SK-N-SH treated with all-trans-retinoic acid at 6 μM for 48 hours (cell line): ENCODE results near the gene CHCHD4.

Source experiments
- ATAC-seq: fragments of 200-7000 bp; cut with Tn5 transposase; 3 replicates; pipeline ENCODE4 v1.9.1; 2020; ENCODE audit warnings: mild to moderate bottlenecking, moderate library complexity
- ARNTL ChIP-seq: fragments of 450-650 bp; formaldehyde crosslinking; IDR thresholded peaks from 2 replicates; pipeline ENCODE4 v1.5.0; 2020; ENCODE audit warnings: low read depth, mild to moderate bottlenecking, moderate library complexity, borderline replicate concordance
- CSDC2 ChIP-seq: fragments of 250-450 bp; sonication (Bioruptor Pico); IDR thresholded peaks from 2 replicates; pipeline ENCODE4 v1.5.0; 2020; ENCODE audit warnings: mild to moderate bottlenecking, moderate library complexity
- GLIS3 ChIP-seq: fragments of 250-450 bp; sonication (Bioruptor Pico); IDR thresholded peaks from 2 replicates; pipeline ENCODE4 v1.5.0; 2020; ENCODE audit warnings: mild to moderate bottlenecking, moderate library complexity
- ISL1 ChIP-seq: fragments of 250-450 bp; sonication (Bioruptor Pico); IDR thresholded peaks from 2 replicates; pipeline ENCODE4 v2.1.2; 2022; ENCODE audit warnings: mild to moderate bottlenecking, moderate library complexity
- OSR1 ChIP-seq: fragments of 250-450 bp; sonication (Bioruptor Pico); IDR thresholded peaks from 2 replicates; pipeline ENCODE4 v1.8.0; 2022; ENCODE audit warnings: moderate library complexity, mild to moderate bottlenecking, inconsistent platforms
- PATZ1 ChIP-seq: fragments of 250-450 bp; sonication (Bioruptor Pico); IDR thresholded peaks from 2 replicates; pipeline ENCODE4 v1.8.0; 2020; ENCODE audit warnings: mild to moderate bottlenecking, moderate library complexity, borderline replicate concordance
- PPARA ChIP-seq: fragments of 250-450 bp; sonication (Bioruptor Pico); IDR thresholded peaks from 2 replicates; pipeline ENCODE4 v1.5.0; 2020; ENCODE audit warnings: mild to moderate bottlenecking, borderline replicate concordance
- RARB ChIP-seq: fragments of 250-450 bp; sonication (Bioruptor Pico); IDR thresholded peaks from 2 replicates; pipeline ENCODE4 v1.8.0; 2021; ENCODE audit warnings: mild to moderate bottlenecking, moderate library complexity
- SNAI2 ChIP-seq: fragments of 250-450 bp; sonication (Bioruptor Pico); IDR thresholded peaks from 2 replicates; pipeline ENCODE4 v1.5.0; 2020; ENCODE audit warnings: mild to moderate bottlenecking, moderate library complexity
- TOX ChIP-seq: fragments of 250-450 bp; sonication (Bioruptor Pico); IDR thresholded peaks from 2 replicates; pipeline ENCODE4 v1.8.0; 2021; ENCODE audit warnings: mild to moderate bottlenecking, moderate library complexity, borderline replicate concordance
- ZC3H10 ChIP-seq: fragments of 250-450 bp; sonication (Bioruptor Pico); IDR thresholded peaks from 2 replicates; pipeline ENCODE4 v1.5.1; 2021; ENCODE audit warnings: mild to moderate bottlenecking, moderate library complexity
- ZFP3 ChIP-seq: fragments of 250-450 bp; sonication (Bioruptor Pico); IDR thresholded peaks from 2 replicates; pipeline ENCODE4 v1.5.0; 2020; ENCODE audit warnings: mild to moderate bottlenecking, moderate library complexity
- ZNF565 ChIP-seq: fragments of 450-650 bp; formaldehyde crosslinking; conservative IDR thresholded peaks from 2 replicates; pipeline ENCODE4 v1.5.0; 2020; ENCODE audit warnings: low read depth, mild to moderate bottlenecking, moderate library complexity
- ZNF8 ChIP-seq: fragments of 450-650 bp; formaldehyde crosslinking; IDR thresholded peaks from 2 replicates; pipeline ENCODE4 v1.5.0; 2020; ENCODE audit warnings: mild to moderate bottlenecking, moderate library complexity
- TF ChIP-seq, protein P1 (sequence below): fragments of 250-450 bp; sonication (Bioruptor Pico); IDR thresholded peaks from 2 replicates; pipeline ENCODE4 v1.5.1; 2020; ENCODE audit warnings: low read depth, mild to moderate bottlenecking, moderate library complexity
- TF ChIP-seq, protein P2 (sequence below): fragments of 250-450 bp; sonication (Bioruptor Pico); IDR thresholded peaks from 2 replicates; pipeline ENCODE4 v1.5.0; 2020; ENCODE audit warnings: mild to moderate bottlenecking, moderate library complexity
- TF ChIP-seq, protein P3 (sequence below): fragments of 250-450 bp; sonication (Bioruptor Pico); IDR thresholded peaks from 2 replicates; pipeline ENCODE4 v1.5.1; 2021; ENCODE audit warnings: mild to moderate bottlenecking, moderate library complexity
- TF ChIP-seq, protein P4 (sequence below): fragments of 250-450 bp; sonication (Bioruptor Pico); IDR thresholded peaks from 2 replicates; pipeline ENCODE4 v1.8.0; 2021; ENCODE audit warnings: low read depth, mild to moderate bottlenecking, moderate library complexity, borderline replicate concordance

The CHCHD4 gene

GRCh38 chr3:14153663-14154062 is 29.0 kb upstream of the CHCHD4 start:
- no peak for ATAC-seq
- no peak for TF ChIP-seq TOX (CRISPR knock-in tag)
- no peak for TF ChIP-seq ZNF8 (CRISPR knock-in tag)
- no peak for TF ChIP-seq PPARA
- TF ChIP-seq, all 23 proteins: peak for 0

GRCh38 chr3:14152963-14153355 is 28.3 kb upstream of the CHCHD4 start:
- no peak for ATAC-seq
- TF ChIP-seq ZNF8 (CRISPR knock-in tag), result no peak
- no peak for TF ChIP-seq GLIS3
- TF ChIP-seq CSDC2 (CRISPR knock-in tag), result no peak
- no peak for TF ChIP-seq RARB (CRISPR knock-in tag)
- TF ChIP-seq, protein P1, sequence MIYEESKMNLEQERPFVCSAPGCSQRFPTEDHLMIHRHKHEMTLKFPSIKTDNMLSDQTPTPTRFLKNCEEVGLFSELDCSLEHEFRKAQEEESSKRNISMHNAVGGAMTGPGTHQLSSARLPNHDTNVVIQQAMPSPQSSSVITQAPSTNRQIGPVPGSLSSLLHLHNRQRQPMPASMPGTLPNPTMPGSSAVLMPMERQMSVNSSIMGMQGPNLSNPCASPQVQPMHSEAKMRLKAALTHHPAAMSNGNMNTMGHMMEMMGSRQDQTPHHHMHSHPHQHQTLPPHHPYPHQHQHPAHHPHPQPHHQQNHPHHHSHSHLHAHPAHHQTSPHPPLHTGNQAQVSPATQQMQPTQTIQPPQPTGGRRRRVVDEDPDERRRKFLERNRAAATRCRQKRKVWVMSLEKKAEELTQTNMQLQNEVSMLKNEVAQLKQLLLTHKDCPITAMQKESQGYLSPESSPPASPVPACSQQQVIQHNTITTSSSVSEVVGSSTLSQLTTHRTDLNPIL (CRISPR knock-in tag), result no peak
- no peak for TF ChIP-seq ARNTL
- TF ChIP-seq, protein P2, sequence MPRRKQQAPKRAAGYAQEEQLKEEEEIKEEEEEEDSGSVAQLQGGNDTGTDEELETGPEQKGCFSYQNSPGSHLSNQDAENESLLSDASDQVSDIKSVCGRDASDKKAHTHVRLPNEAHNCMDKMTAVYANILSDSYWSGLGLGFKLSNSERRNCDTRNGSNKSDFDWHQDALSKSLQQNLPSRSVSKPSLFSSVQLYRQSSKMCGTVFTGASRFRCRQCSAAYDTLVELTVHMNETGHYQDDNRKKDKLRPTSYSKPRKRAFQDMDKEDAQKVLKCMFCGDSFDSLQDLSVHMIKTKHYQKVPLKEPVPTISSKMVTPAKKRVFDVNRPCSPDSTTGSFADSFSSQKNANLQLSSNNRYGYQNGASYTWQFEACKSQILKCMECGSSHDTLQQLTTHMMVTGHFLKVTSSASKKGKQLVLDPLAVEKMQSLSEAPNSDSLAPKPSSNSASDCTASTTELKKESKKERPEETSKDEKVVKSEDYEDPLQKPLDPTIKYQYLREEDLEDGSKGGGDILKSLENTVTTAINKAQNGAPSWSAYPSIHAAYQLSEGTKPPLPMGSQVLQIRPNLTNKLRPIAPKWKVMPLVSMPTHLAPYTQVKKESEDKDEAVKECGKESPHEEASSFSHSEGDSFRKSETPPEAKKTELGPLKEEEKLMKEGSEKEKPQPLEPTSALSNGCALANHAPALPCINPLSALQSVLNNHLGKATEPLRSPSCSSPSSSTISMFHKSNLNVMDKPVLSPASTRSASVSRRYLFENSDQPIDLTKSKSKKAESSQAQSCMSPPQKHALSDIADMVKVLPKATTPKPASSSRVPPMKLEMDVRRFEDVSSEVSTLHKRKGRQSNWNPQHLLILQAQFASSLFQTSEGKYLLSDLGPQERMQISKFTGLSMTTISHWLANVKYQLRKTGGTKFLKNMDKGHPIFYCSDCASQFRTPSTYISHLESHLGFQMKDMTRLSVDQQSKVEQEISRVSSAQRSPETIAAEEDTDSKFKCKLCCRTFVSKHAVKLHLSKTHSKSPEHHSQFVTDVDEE (CRISPR knock-in tag), result no peak
- TF ChIP-seq, protein P3, sequence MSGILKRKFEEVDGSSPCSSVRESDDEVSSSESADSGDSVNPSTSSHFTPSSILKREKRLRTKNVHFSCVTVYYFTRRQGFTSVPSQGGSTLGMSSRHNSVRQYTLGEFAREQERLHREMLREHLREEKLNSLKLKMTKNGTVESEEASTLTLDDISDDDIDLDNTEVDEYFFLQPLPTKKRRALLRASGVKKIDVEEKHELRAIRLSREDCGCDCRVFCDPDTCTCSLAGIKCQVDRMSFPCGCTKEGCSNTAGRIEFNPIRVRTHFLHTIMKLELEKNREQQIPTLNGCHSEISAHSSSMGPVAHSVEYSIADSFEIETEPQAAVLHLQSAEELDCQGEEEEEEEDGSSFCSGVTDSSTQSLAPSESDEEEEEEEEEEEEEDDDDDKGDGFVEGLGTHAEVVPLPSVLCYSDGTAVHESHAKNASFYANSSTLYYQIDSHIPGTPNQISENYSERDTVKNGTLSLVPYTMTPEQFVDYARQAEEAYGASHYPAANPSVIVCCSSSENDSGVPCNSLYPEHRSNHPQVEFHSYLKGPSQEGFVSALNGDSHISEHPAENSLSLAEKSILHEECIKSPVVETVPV (CRISPR knock-in tag), result no peak
- TF ChIP-seq SNAI2 (CRISPR knock-in tag), result no peak
- no peak for TF ChIP-seq ISL1 (CRISPR knock-in tag)

DNA sequence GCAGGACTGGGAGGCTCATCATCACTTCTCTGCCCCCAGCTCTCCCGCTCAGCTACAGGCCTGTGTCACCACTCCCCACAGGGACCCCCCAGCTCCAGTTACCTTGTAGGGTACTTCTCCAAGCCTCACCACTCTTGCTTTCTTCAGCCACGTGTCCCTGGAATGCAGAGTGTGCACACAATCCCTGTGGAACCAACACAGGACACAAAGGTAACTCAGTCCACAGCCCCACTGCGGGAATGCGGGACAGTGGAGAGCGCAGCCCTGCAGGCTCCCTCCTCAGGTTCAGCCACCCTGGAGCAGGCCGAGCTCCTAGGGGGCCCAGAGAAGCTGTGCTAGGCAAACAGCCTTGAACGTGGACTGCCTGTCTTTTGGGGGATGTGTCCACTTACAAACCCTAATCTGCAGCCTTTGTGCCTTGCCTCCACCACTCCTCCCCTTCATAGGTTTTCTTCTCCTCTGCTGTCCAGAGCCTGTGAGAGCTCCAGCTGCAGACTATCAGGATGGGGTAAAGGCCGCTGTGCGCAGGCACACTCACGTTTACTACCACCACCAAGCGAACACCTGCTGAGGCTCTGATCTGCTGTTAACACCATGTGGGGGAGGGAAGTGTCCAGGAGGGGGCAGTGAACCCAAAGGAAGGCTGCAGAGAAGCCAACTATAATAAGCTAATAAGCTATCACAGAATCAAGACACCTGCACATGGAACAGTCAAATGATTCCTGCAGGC is 27.7 kb upstream of the CHCHD4 start:
- TF ChIP-seq, protein P4, sequence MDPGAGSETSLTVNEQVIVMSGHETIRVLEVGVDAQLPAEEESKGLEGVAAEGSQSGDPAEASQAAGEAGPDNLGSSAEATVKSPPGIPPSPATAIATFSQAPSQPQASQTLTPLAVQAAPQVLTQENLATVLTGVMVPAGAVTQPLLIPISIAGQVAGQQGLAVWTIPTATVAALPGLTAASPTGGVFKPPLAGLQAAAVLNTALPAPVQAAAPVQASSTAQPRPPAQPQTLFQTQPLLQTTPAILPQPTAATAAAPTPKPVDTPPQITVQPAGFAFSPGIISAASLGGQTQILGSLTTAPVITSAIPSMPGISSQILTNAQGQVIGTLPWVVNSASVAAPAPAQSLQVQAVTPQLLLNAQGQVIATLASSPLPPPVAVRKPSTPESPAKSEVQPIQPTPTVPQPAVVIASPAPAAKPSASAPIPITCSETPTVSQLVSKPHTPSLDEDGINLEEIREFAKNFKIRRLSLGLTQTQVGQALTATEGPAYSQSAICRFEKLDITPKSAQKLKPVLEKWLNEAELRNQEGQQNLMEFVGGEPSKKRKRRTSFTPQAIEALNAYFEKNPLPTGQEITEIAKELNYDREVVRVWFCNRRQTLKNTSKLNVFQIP (CRISPR knock-in tag), result no peak
- TF ChIP-seq RARB (CRISPR knock-in tag) (no peak), ZC3H10 (CRISPR knock-in tag) (no peak), GLIS3 (no peak), ZNF565 (CRISPR knock-in tag) (no peak), ZFP3 (CRISPR knock-in tag) (no peak), OSR1 (CRISPR knock-in tag) (no peak), PATZ1 (no peak), ISL1 (CRISPR knock-in tag) (no peak)
- peak; percentile 17; the same call in 2 of the 3 replicates for ATAC-seq

- ATAC-seq, result no peak
- no peak for TF ChIP-seq SNAI2 (CRISPR knock-in tag)
- TF ChIP-seq, protein P4 (CRISPR knock-in tag), result no peak
- TF ChIP-seq, all 23 proteins: peak for 0
Measured at GRCh38 chr3:14151471-14152083, 26.9 kb upstream of the CHCHD4 start.
